GM21515 (cell line): ENCODE measurements around the gene OR6Q1.

ENCODE experiments used
- ATAC-seq: cut with Tn5 transposase; IDR thresholded peaks from one replicate; pipeline ENCODE4 v1.9.1; 2021; ENCODE audit not compliant: unreplicated experiment

The OR6Q1 gene

GRCh38 chr11:58057481-58057880, 26.7 kb downstream of the OR6Q1 start:
- no peak for ATAC-seq

GRCh38 chr11:58058276-58059006, 27.7 kb downstream of the OR6Q1 start:
- no peak for ATAC-seq

- ATAC-seq = no peak
Observed at GRCh38 chr11:58059007-58059350, 28.2 kb downstream of the OR6Q1 start.

- ATAC-seq = no peak
Observed at GRCh38 chr11:58060535-58060934, 29.8 kb downstream of the OR6Q1 start.

GRCh38 chr11:58060939-58061672, 30.4 kb downstream of the OR6Q1 start:
- ATAC-seq = no peak

GRCh38 chr11:58061813-58062212, 31.1 kb downstream of the OR6Q1 start:
- no peak for ATAC-seq

- no peak for ATAC-seq
Observed at GRCh38 chr11:58067685-58068084, 36.9 kb downstream of the OR6Q1 start.

GRCh38 chr11:58068655-58069054, 37.9 kb downstream of the OR6Q1 start:
- ATAC-seq = no peak

GRCh38 chr11:58070585-58070984, 39.8 kb downstream of the OR6Q1 start:
- ATAC-seq = no peak

GRCh38 chr11:58075781-58076180, 45.0 kb downstream of the OR6Q1 start:
- no peak for ATAC-seq
